K562 (cell line): Measurements from ENCODE around the gene IFT172. TPM values are rescaled to one million over a fixed set of nuclear protein-coding genes. Genes with fewer than 3 reads are reported as not detected.
A peak's percentile ranks its signal among the peaks of the same experiment; 100 is the strongest.

Experiments
- ATAC-seq: fragments of 200-7000 bp; cut with Tn5 transposase; 3 replicates; pipeline ENCODE4 v1.9.1; 2020; ENCODE audit warnings: moderate library complexity
- BruUV-seq: library from RNA; stranded (reverse); fragments of 400-500 nt; replicated peaks from 2 replicates; lab custom pipeline; 2021; lab: Mats Ljungman, UMichigan
- CTCF ChIA-PET: fragments of 300-600 bp; formaldehyde crosslinking; extraction: SDS; loops from one replicate; lab custom pipeline; 2021; ENCODE audit warnings: low intra/inter-chr PET ratio; lab: Yijun Ruan, JAX
- POLR2A ChIA-PET: fragments of 300-600, 350-650 bp; sonication (Branson Sonifier 250); formaldehyde crosslinking; extraction: SDS; loops from one replicate; lab custom pipeline; 2021; ENCODE audit warnings: antibody characterized with exemption, inconsistent platforms; lab: Yijun Ruan, JAX
- DNase-seq, 4 experiments: peaks; one replicate each; pipeline versions ENCODE4 v3.0.0 to v3.0.0-alpha.2; 2011 to 2018; ENCODE audit warnings: low spot score in 3 of 4, mixed read lengths in 3 of 4; ENCODE audit errors: extremely low read depth in 1 of 4
- FAIRE-seq: peaks from 2 replicates; lab custom pipeline; 2011; peaks lifted over from hg19 to GRCh38; lab: Jason Lieb, UNC
- H2AFZ ChIP-seq: 2 replicates; pipeline ENCODE4 v1.6.0; 2011; ENCODE audit warnings: low read depth, low read length, control low read depth, inconsistent platforms
- H3K27ac ChIP-seq: fragments of 200-600 bp; 3 replicates; pipeline ENCODE4 v1.8.0; 2011; ENCODE audit warnings: low read depth, mild to moderate bottlenecking, control low read depth, inconsistent platforms, low read length, moderate library complexity, mixed read lengths; ENCODE audit errors: extremely low read depth
- H3K27me3 ChIP-seq, 2 experiments: fragments of 300-600 bp in 1 of 2; 2 replicates in 1 of 2; 3 replicates in 1 of 2; pipeline versions ENCODE4 v1.6.0 to v1.8.0; 2011; ENCODE audit warnings: inconsistent platforms in 2 of 2, low read length in 2 of 2, mild to moderate bottlenecking in 1 of 2, mixed read lengths in 1 of 2, moderate library complexity in 1 of 2; ENCODE audit not compliant: control insufficient read depth in 2 of 2, insufficient read depth in 2 of 2
- H3K36me3 ChIP-seq: fragments of 300-600 bp; 3 replicates; pipeline ENCODE4 v1.8.0; 2011; ENCODE audit warnings: mild to moderate bottlenecking, low read length, inconsistent platforms; ENCODE audit not compliant: control insufficient read depth, insufficient read depth
- H3K4me1 ChIP-seq, 2 experiments: fragments of 200-600 bp in 1 of 2; replicated peaks in 1 of 2; 2 replicates in 1 of 2; 3 replicates in 1 of 2; pipeline versions ENCODE4 v1.5.1 to v1.8.0; 2011; ENCODE audit warnings: inconsistent platforms in 2 of 2, low read length in 2 of 2, mild to moderate bottlenecking in 1 of 2, mixed read lengths in 1 of 2, moderate library complexity in 1 of 2; ENCODE audit not compliant: control insufficient read depth in 2 of 2, insufficient read depth in 2 of 2
- H3K4me2 ChIP-seq: 2 replicates; pipeline ENCODE4 v1.6.1; 2011; ENCODE audit warnings: low read length, control low read depth, inconsistent platforms, mixed read lengths; ENCODE audit not compliant: insufficient read depth
- H3K4me3 ChIP-seq: fragments of 200-600 bp; sonication (generic), shearing (Covaris generic); 2 replicates; pipeline ENCODE4 v1.5.1; 2016; ENCODE audit warnings: control low read depth, inconsistent platforms
- H3K79me2 ChIP-seq: fragments of 200-600 bp; 3 replicates; pipeline ENCODE4 v1.8.0; 2011; ENCODE audit warnings: low read length, inconsistent platforms; ENCODE audit not compliant: control insufficient read depth, insufficient read depth
- H3K9ac ChIP-seq, 2 experiments: 2 replicates each; pipeline versions ENCODE4 v1.6.0 to v1.6.1; 2011; ENCODE audit warnings: low read depth in 2 of 2, low read length in 2 of 2, control low read depth in 1 of 2, inconsistent platforms in 1 of 2, mild to moderate bottlenecking in 1 of 2, mixed read lengths in 1 of 2; ENCODE audit not compliant: insufficient read depth in 1 of 2
- H3K9me1 ChIP-seq: one replicate; pipeline ENCODE4 v1.6.0; 2011; ENCODE audit warnings: inconsistent platforms, mild to moderate bottlenecking, low read length, moderate library complexity; ENCODE audit not compliant: control insufficient read depth, insufficient read depth
- H3K9me3 ChIP-seq: replicated peaks from 2 replicates; pipeline ENCODE4 v1.5.1; 2011; ENCODE audit warnings: low read depth, low read length, inconsistent platforms; ENCODE audit not compliant: control insufficient read depth, insufficient read depth
- H4K20me1 ChIP-seq: replicated peaks from 2 replicates; pipeline ENCODE4 v1.6.1; 2011; ENCODE audit warnings: low read length, inconsistent platforms, mixed read lengths; ENCODE audit not compliant: control insufficient read depth, insufficient read depth
- CTCF ChIP-seq, 3 experiments: IDR thresholded peaks in 2 of 3; conservative IDR thresholded peaks in 1 of 3; 2 replicates each; pipeline ENCODE4 v1.5.1; 2011 to 2012; ENCODE audit warnings: low read length in 3 of 3, mild to moderate bottlenecking in 3 of 3, control low read depth in 2 of 3, improper control_type of control experiment in 1 of 3, inconsistent platforms in 1 of 3, low read depth in 1 of 3, mixed read lengths in 1 of 3, moderate library complexity in 1 of 3; ENCODE audit not compliant: insufficient read depth in 2 of 3
- MAFG ChIP-seq: fragments of 450-650 bp; conservative IDR thresholded peaks from 2 replicates; pipeline ENCODE4 v1.6.1; 2016; ENCODE audit warnings: missing genetic modification characterization, missing compliant biosample characterization
- NCOA6 ChIP-seq: fragments of 450-650 bp; IDR thresholded peaks from 2 replicates; pipeline ENCODE4 v1.6.1; 2017; ENCODE audit warnings: mild to moderate bottlenecking
- RAD21 ChIP-seq, 2 experiments: fragments of 250-450 bp in 1 of 2; fragments of 450-650 bp in 1 of 2; sonication (Bioruptor Pico) in 1 of 2; formaldehyde crosslinking in 1 of 2; IDR thresholded peaks in 1 of 2; conservative IDR thresholded peaks in 1 of 2; 2 replicates each; pipeline versions ENCODE4 v1.4.0 to v1.8.0; 2020 to 2022; ENCODE audit warnings: mild to moderate bottlenecking in 2 of 2, moderate library complexity in 1 of 2
- TOE1 ChIP-seq, 2 experiments: fragments of 450-650 bp in 1 of 2; sonication (generic) in 1 of 2; formaldehyde crosslinking in 1 of 2; IDR thresholded peaks; 2 replicates each; pipeline versions ENCODE4 v1.7.1 to v1.8.0; 2016 to 2022; ENCODE audit warnings: borderline replicate concordance in 2 of 2, mild to moderate bottlenecking in 2 of 2, antibody characterized with exemption in 1 of 2, inconsistent platforms in 1 of 2, low read depth in 1 of 2, missing genetic modification reagents in 1 of 2, moderate library complexity in 1 of 2
- ZBTB17 ChIP-seq: fragments of 450-650 bp; formaldehyde crosslinking; IDR thresholded peaks from 2 replicates; pipeline ENCODE4 v1.4.0; 2020; ENCODE audit warnings: mild to moderate bottlenecking
- ZFP91 ChIP-seq: sonication (generic); formaldehyde crosslinking; IDR thresholded peaks from 2 replicates; pipeline ENCODE4 v1.8.0; 2022; ENCODE audit warnings: mild to moderate bottlenecking, missing genetic modification reagents
- WGBS: fragments of 100-300 bp; shearing (Covaris generic); methylation state at CpG from one replicate; pipeline ENCODE4 v1.1.6; 2016; ENCODE audit warnings: low coverage, mixed read lengths; ENCODE audit not compliant: insufficient coverage; ENCODE audit errors: missing lambda C conversion rate; 5-methylcytosine and 5-hydroxymethylcytosine counted together
- in situ Hi-C: fragments of 300-500 bp; cut with MboI; formaldehyde crosslinking; loops from 4 replicates; pipeline ENCODE4 v1.15.0; 2018; ENCODE audit warnings: inconsistent platforms, mixed read lengths
- intact Hi-C: fragments of 100-400 bp; cut with micrococcal nuclease; formaldehyde crosslinking; loops from 2 replicates; pipeline ENCODE4 v1.14.2; 2022
- polyA plus RNA-seq, 8 experiments: library from polyadenylated mRNA; depleted of rRNA in 4 of 8; stranded (reverse) in 5 of 8; unstranded in 3 of 8; fragments of >200 nt; fragmentation: Nextera tagmentation in 2 of 8; fragmentation: Illumina TruSeq in 1 of 8; extraction: Ambion mirVana in 2 of 8; extraction: Trizol in 1 of 8; gene quantifications; 2 replicates each; pipeline versions ENCODE4 v1.2.1 to v1.2.3, GENCODE V29; 2011 to 2014; ENCODE audit warnings: inconsistent platforms in 1 of 8, missing spikeins in 1 of 8
- total RNA-seq, 7 experiments: library from RNA; depleted of rRNA in 6 of 7; stranded (reverse); fragments of >200 nt in 6 of 7; fragmentation: Illumina TruSeq in 2 of 7; extraction: Trizol in 2 of 7; gene quantifications; 2 replicates each; pipeline versions ENCODE4 v1.2.1 to v1.2.3, GENCODE V29; 2011 to 2021; ENCODE audit warnings: low replicate concordance in 1 of 7

The IFT172 gene
- total and polyA plus RNA-seq, 9 of the 15 experiments (the other 6 are each of a cell fraction or from before 2014, with no cell fraction given), result 5.6 to 19.1 (median 13.5) TPM

- H4K20me1 ChIP-seq, result no peaks in the 10 kb centered on the region
- peak overlapping the region; percentile 52 for H3K4me3 ChIP-seq
- ATAC-seq, result peak; percentile 7; the same call in 2 of the 3 replicates
- POLR2A ChIA-PET, result no interaction called here
- H3K9me3 ChIP-seq, result no peaks in the 10 kb centered on the region
- in situ Hi-C loops (no loop called here), intact Hi-C loops (loop anchor here (2.0 to 10.0 kb wide), 3 partner anchors 62 to 136 kb away; partner anchors contain the start of genes CCDC121, GPN1 and NRBP1)
- H2AFZ ChIP-seq, result peak overlapping the region; percentile 96
- no peak for FAIRE-seq
- CTCF ChIA-PET, result interaction anchor here (1.2 kb wide), 1 partner anchor 80 kb away, joined by 4 read pairs; the partner anchor contains the start of gene PPM1G
- DNase-seq, result peak in 2 of 4 experiments; percentile 16 to 34
- H3K27me3 ChIP-seq, result no peaks in the 10 kb centered on the region
- WGBS, result 2% methylated on average over 11 of the region's 11 CpGs
- TF ChIP-seq RAD21 (CRISPR knock-in tag; conservative IDR thresholded peaks at IDR 0.05 in 1 of 2, IDR thresholded peaks at IDR 0.05 in 1 of 2), result 0 out of 4 replicates have a peak, but pooled peaks of 1 of the 2 experiments have one; percentile 10
- TF ChIP-seq MAFG (tag), result no peak
- no peak for TF ChIP-seq TOE1 (IDR thresholded peaks at IDR 0.05; ENCODE audit: borderline replicate concordance)
- TF ChIP-seq TOE1 (CRISPR knock-in tag; IDR thresholded peaks at IDR 0.05; ENCODE audit: borderline replicate concordance, low read depth), result peak; percentile 48; the same call in 1 of the 2 replicates
- TF ChIP-seq NCOA6, result no peak
- peak in 2 of 3 experiments; percentile 8 to 26; a peak in 2 of 6 replicates for TF ChIP-seq CTCF (IDR thresholded peaks at IDR 0.05 in 2 of 3, conservative IDR thresholded peaks at IDR 0.05 in 1 of 3; ENCODE audit: insufficient read depth in 2 of 3, low read depth in 1 of 3, low read length in 3 of 3)
- peak; percentile 10; the same call in 1 of the 2 replicates for TF ChIP-seq ZFP91 (CRISPR knock-in tag)
- TF ChIP-seq ZBTB17 (CRISPR knock-in tag), result 0 out of 2 replicates have a peak, but pooled peaks have one; percentile 38
- peaks cover 3 to 6% of the 10 kb centered on the region in 2 experiments; a peak in 4 of 5 replicates for H3K4me1 ChIP-seq
- peaks cover 6% of the 10 kb centered on the region; the same call in 2 of the 3 replicates for H3K79me2 ChIP-seq
- TSS peak; percentile 54 for BruUV-seq
- H3K36me3 ChIP-seq, result no peaks in the 10 kb centered on the region; the same call in 2 of the 3 replicates
- H3K4me2 ChIP-seq, result peak overlapping the region; percentile 98
- peak overlapping the region; percentile 47 to 82; a peak in 3 of 4 replicates for H3K9ac ChIP-seq
- H3K9me1 ChIP-seq, result no peaks in the 10 kb centered on the region
- H3K27ac ChIP-seq, result peak overlapping the region; percentile 28; the same call in 2 of the 3 replicates
Measured at GRCh38 chr2:27489118-27489497, 435 bp downstream of the IFT172 start.
